H1 (cell line): ENCODE measurements around the gene SPI1. TPM values are rescaled to one million over a fixed set of nuclear protein-coding genes. Genes with fewer than 3 reads are reported as not detected.

Experiments
- CTCF ChIA-PET: fragments of 300-600 bp; sonication (Branson Sonifier 250); formaldehyde crosslinking; loops from one replicate; lab custom pipeline; 2021; ENCODE audit not compliant: partially characterized antibody; lab: Charles Lee
- POLR2A ChIA-PET: fragments of 300-600 bp; sonication (Branson Sonifier 250); formaldehyde crosslinking; loops from one replicate; lab custom pipeline; 2021; ENCODE audit warnings: inconsistent platforms; ENCODE audit not compliant: partially characterized antibody; lab: Charles Lee
- DNase-seq, 2 experiments: peaks; one replicate each; pipeline versions ENCODE4 v3.0.0 to v3.0.0-alpha.2; 2010 to 2022; ENCODE audit warnings: low spot score in 2 of 2, low read depth in 1 of 2, mixed read lengths in 1 of 2
- FAIRE-seq: peaks from 2 replicates; lab custom pipeline; 2011; peaks lifted over from hg19 to GRCh38; lab: Jason Lieb, UNC
- H2AFZ ChIP-seq: 2 replicates; pipeline ENCODE4 v1.8.1; 2012; ENCODE audit warnings: low read length, inconsistent platforms
- H2AK5ac ChIP-seq: 2 replicates; pipeline ENCODE4 v1.6.1; 2013; ENCODE audit warnings: low read depth, low read length
- H2BK120ac ChIP-seq: replicated peaks from 2 replicates; pipeline ENCODE3; 2013; ENCODE audit warnings: low read depth, low read length, inconsistent platforms
- H2BK12ac ChIP-seq: 2 replicates; pipeline ENCODE4 v1.6.1; 2013; ENCODE audit warnings: low read depth, low read length
- H2BK15ac ChIP-seq: 2 replicates; pipeline ENCODE4 v1.6.1; 2013; ENCODE audit warnings: low read length
- H2BK20ac ChIP-seq: 2 replicates; pipeline ENCODE4 v1.6.1; 2013; ENCODE audit warnings: low read length
- H2BK5ac ChIP-seq: 2 replicates; pipeline ENCODE4 v1.6.1; 2013; ENCODE audit warnings: low read depth, low read length
- H3K14ac ChIP-seq: 2 replicates; pipeline ENCODE4 v1.6.1; 2013; ENCODE audit warnings: inconsistent platforms; ENCODE audit not compliant: insufficient read length
- H3K18ac ChIP-seq: 2 replicates; pipeline ENCODE4 v1.6.1; 2013; ENCODE audit warnings: low read length; ENCODE audit errors: extremely low read depth
- H3K23ac ChIP-seq: 2 replicates; pipeline ENCODE4 v1.6.1; 2013; ENCODE audit warnings: inconsistent platforms; ENCODE audit not compliant: insufficient read length
- H3K23me2 ChIP-seq: 2 replicates; pipeline ENCODE4 v1.6.1; 2013; ENCODE audit warnings: low read depth, low read length
- H3K27ac ChIP-seq: 2 replicates; pipeline ENCODE4 v1.6.1; 2011; ENCODE audit warnings: low read depth, low read length, inconsistent platforms
- H3K27me3 ChIP-seq, 4 experiments: replicated peaks in 1 of 4; 1 replicate in 1 of 4; 2 replicates in 3 of 4; pipeline versions ENCODE4 v1.6.1 to v1.8.1; 2011 to 2013; ENCODE audit warnings: low read length in 3 of 4, mild to moderate bottlenecking in 3 of 4, inconsistent platforms in 2 of 4, mixed read lengths in 2 of 4, moderate library complexity in 1 of 4; ENCODE audit not compliant: control insufficient read depth in 3 of 4, insufficient read depth in 3 of 4; ENCODE audit errors: extremely low read depth in 1 of 4
- H3K36me3 ChIP-seq, 4 experiments: 2 replicates each; pipeline versions ENCODE4 v1.6.1 to v1.8.1; 2011 to 2013; ENCODE audit warnings: mild to moderate bottlenecking in 4 of 4, low read length in 3 of 4, moderate library complexity in 2 of 4, control low read depth in 1 of 4, inconsistent platforms in 1 of 4; ENCODE audit not compliant: insufficient read depth in 4 of 4, control insufficient read depth in 2 of 4
- H3K4ac ChIP-seq: replicated peaks from 2 replicates; pipeline ENCODE3; 2013; ENCODE audit warnings: low read length, low read depth, mixed read lengths, inconsistent platforms; ENCODE audit not compliant: insufficient read length
- H3K4me1 ChIP-seq, 4 experiments: replicated peaks in 1 of 4; 1 replicate in 1 of 4; 2 replicates in 3 of 4; pipeline versions ENCODE4 v1.6.1 to v1.8.1; 2011 to 2013; ENCODE audit warnings: low read length in 3 of 4, inconsistent platforms in 2 of 4, mixed read lengths in 1 of 4; ENCODE audit not compliant: insufficient read depth in 4 of 4, control insufficient read depth in 3 of 4
- H3K4me2 ChIP-seq, 2 experiments: 2 replicates each; pipeline versions ENCODE4 v1.6.1 to v1.8.1; 2011 to 2013; ENCODE audit warnings: low read depth in 2 of 2, low read length in 2 of 2, control low read depth in 1 of 2, inconsistent platforms in 1 of 2, mild to moderate bottlenecking in 1 of 2; ENCODE audit not compliant: insufficient read depth in 1 of 2
- H3K4me3 ChIP-seq, 4 experiments: fragments of 200-600, 300-600 bp in 1 of 4; sonication (generic), shearing (Covaris generic), sonication (Bioruptor Twin) in 1 of 4; 2 replicates each; pipeline versions ENCODE4 v1.5.1 to v1.8.1; 2011 to 2016; ENCODE audit warnings: low read length in 4 of 4, low read depth in 3 of 4, control low read depth in 2 of 4, inconsistent platforms in 2 of 4, mild to moderate bottlenecking in 2 of 4, mixed read lengths in 1 of 4, moderate library complexity in 1 of 4; ENCODE audit not compliant: insufficient read depth in 2 of 4; ENCODE audit errors: extremely low read depth in 1 of 4
- H3K56ac ChIP-seq: replicated peaks from 2 replicates; pipeline ENCODE3; 2013; ENCODE audit warnings: low read depth, mild to moderate bottlenecking, mixed read lengths, low read length, inconsistent platforms; ENCODE audit not compliant: insufficient read length
- H3K79me1 ChIP-seq: 2 replicates; pipeline ENCODE4 v1.6.1; 2013; ENCODE audit warnings: low read depth, low read length, control low read depth
- H3K79me2 ChIP-seq, 2 experiments: 2 replicates each; pipeline versions ENCODE4 v1.6.1 to v1.8.1; 2012 to 2013; ENCODE audit warnings: low read length in 2 of 2, mild to moderate bottlenecking in 2 of 2, inconsistent platforms in 1 of 2; ENCODE audit not compliant: insufficient read depth in 2 of 2, control insufficient read depth in 1 of 2
- H3K9ac ChIP-seq, 4 experiments: replicated peaks in 1 of 4; 1 replicate in 1 of 4; 2 replicates in 3 of 4; pipeline versions ENCODE4 v1.6.1 to v1.8.1; 2011 to 2013; ENCODE audit warnings: low read depth in 3 of 4, low read length in 3 of 4, control low read depth in 2 of 4, mild to moderate bottlenecking in 2 of 4, moderate library complexity in 2 of 4, inconsistent platforms in 1 of 4; ENCODE audit errors: extremely low read depth in 1 of 4
- H3K9me3 ChIP-seq, 2 experiments: 2 replicates each; pipeline versions ENCODE4 v1.6.1 to v1.8.1; 2012 to 2013; ENCODE audit warnings: mild to moderate bottlenecking in 2 of 2, moderate library complexity in 2 of 2, control low read depth in 1 of 2, inconsistent platforms in 1 of 2, low read depth in 1 of 2, low read length in 1 of 2, mixed read lengths in 1 of 2; ENCODE audit not compliant: insufficient read depth in 2 of 2
- H4K20me1 ChIP-seq, 2 experiments: replicated peaks in 1 of 2; 2 replicates each; pipeline versions ENCODE3 to v1.8.1; 2011 to 2013; ENCODE audit warnings: inconsistent platforms in 2 of 2, low read length in 2 of 2, mild to moderate bottlenecking in 1 of 2; ENCODE audit not compliant: insufficient read depth in 2 of 2, control insufficient read depth in 1 of 2
- H4K5ac ChIP-seq: 2 replicates; pipeline ENCODE4 v1.6.1; 2013; ENCODE audit warnings: low read length, low read depth, mixed read lengths, inconsistent platforms; ENCODE audit not compliant: insufficient read length
- H4K8ac ChIP-seq: 2 replicates; pipeline ENCODE4 v1.8.0; 2013; ENCODE audit warnings: mild to moderate bottlenecking, moderate library complexity, low read length, inconsistent platforms; ENCODE audit not compliant: insufficient read depth; ENCODE audit errors: extremely low read depth
- H4K91ac ChIP-seq: replicated peaks from 2 replicates; pipeline ENCODE3; 2013; ENCODE audit warnings: low read length, mixed read lengths, inconsistent platforms; ENCODE audit not compliant: insufficient read length
- EGR1 ChIP-seq: IDR thresholded peaks from 2 replicates; pipeline ENCODE4 v1.6.1; 2011; ENCODE audit warnings: low read depth, low read length, borderline replicate concordance
- FOSL1 ChIP-seq: IDR thresholded peaks from 2 replicates; pipeline ENCODE4 v1.6.1; 2011; ENCODE audit warnings: mild to moderate bottlenecking, low read depth, low read length, moderate library complexity; ENCODE audit not compliant: insufficient read depth
- JUN ChIP-seq: IDR thresholded peaks from 2 replicates; pipeline ENCODE4 v1.6.1; 2011; ENCODE audit warnings: low read depth, mild to moderate bottlenecking, improper control_type of control experiment, low read length
- KDM1A ChIP-seq: fragments of 200-600, 300-600 bp; sonication (generic); IDR thresholded peaks from 2 replicates; pipeline ENCODE4 v1.7.1; 2016; ENCODE audit warnings: mild to moderate bottlenecking, low read length, borderline replicate concordance
- NANOG ChIP-seq: IDR thresholded peaks from 2 replicates; pipeline ENCODE4 v1.6.1; 2011; ENCODE audit warnings: low read length, low read depth, mild to moderate bottlenecking, inconsistent platforms; ENCODE audit not compliant: insufficient read depth, poor library complexity, severe bottlenecking
- NRF1 ChIP-seq: IDR thresholded peaks from 2 replicates; pipeline ENCODE4 v1.6.1; 2011; ENCODE audit warnings: mild to moderate bottlenecking, low read depth, low read length, improper control_type of control experiment
- PHF8 ChIP-seq: fragments of 200-600 bp; sonication (generic); conservative IDR thresholded peaks from 2 replicates; pipeline ENCODE4 v1.7.1; 2012; ENCODE audit warnings: low read depth, mild to moderate bottlenecking, inconsistent platforms, low read length, moderate library complexity
- POU5F1 ChIP-seq: IDR thresholded peaks from 2 replicates; pipeline ENCODE4 v1.6.1; 2011; ENCODE audit warnings: low read depth, mild to moderate bottlenecking, low read length, moderate library complexity
- SAP30 ChIP-seq: fragments of 300-600 bp; sonication (generic); IDR thresholded peaks from 2 replicates; pipeline ENCODE4 v1.7.1; 2012; ENCODE audit warnings: low read length, moderate library complexity, mild to moderate bottlenecking, inconsistent platforms; ENCODE audit not compliant: insufficient read depth, insufficient replicate concordance
- SP4 ChIP-seq: IDR thresholded peaks from 2 replicates; pipeline ENCODE4 v1.6.1; 2012; ENCODE audit warnings: low read length, inconsistent platforms
- TAF7 ChIP-seq: optimal IDR thresholded peaks from 2 replicates; pipeline ENCODE3; 2011; ENCODE audit warnings: low read depth, mild to moderate bottlenecking, inconsistent platforms, low read length, moderate library complexity, borderline replicate concordance
- TEAD4 ChIP-seq: IDR thresholded peaks from 2 replicates; pipeline ENCODE4 v1.6.1; 2012; ENCODE audit warnings: low read depth, low read length, inconsistent platforms, mixed read lengths
- WGBS, 2 experiments: shearing (Covaris generic) in 1 of 2; methylation state at CpG; one replicate each; pipeline versions ENCODE4 v1.1.6 to v1.1.7; 2013 to 2015; ENCODE audit warnings: low lambda C conversion rate in 2 of 2, mixed read lengths in 2 of 2, inconsistent platforms in 1 of 2, low coverage in 1 of 2, missing lambda C conversion rate in 1 of 2; ENCODE audit not compliant: insufficient replicate concordance in 2 of 2, insufficient coverage in 1 of 2, insufficient read length in 1 of 2; ENCODE audit errors: extremely low coverage in 1 of 2, missing lambda C conversion rate in 1 of 2; 5-methylcytosine and 5-hydroxymethylcytosine counted together
- polyA plus RNA-seq, 7 experiments: library from polyadenylated mRNA; depleted of rRNA in 3 of 7; stranded (reverse) in 5 of 7; unstranded in 2 of 7; fragments of >200 nt in 5 of 7; fragments of 200-250 nt in 2 of 7; gene quantifications; 1 replicate in 5 of 7; 2 replicates in 1 of 7; 4 replicates in 1 of 7; pipeline versions ENCODE4 v1.2.1 to v1.2.3, GENCODE V29; 2011 to 2013; ENCODE audit warnings: missing spikeins in 2 of 7, mixed read lengths in 2 of 7
- total RNA-seq: library from RNA; stranded (reverse); fragmentation: NEBNext Ultra II Directional; extraction: Animal tissue kit (Norgen Biotek cat#: 25700); gene quantifications from 2 replicates; pipeline ENCODE4 v1.2.1, GENCODE V29; 2021

Gene SPI1
- total and polyA plus RNA-seq, 2 of the 8 experiments (the other 6 are each of a cell fraction or from before 2014, with no cell fraction given), result 0.12 TPM; not detected in 1

- WGBS, 2 experiments, result 89% methylated on average over 15 of the region's 15 CpGs; no CpG with 5 or more reads in 1 of the 2 experiments
- no peak for FAIRE-seq
- Histone ChIP-seq H2AFZ (0 out of 2 replicates have a peak overlapping the region, but pooled peaks have one; percentile 3), H3K27ac (no peak overlapping the region), H2BK20ac (no peak overlapping the region), H3K9ac (no peak overlapping the region), H3K4me2 (peak overlapping the region; percentile 44 to 60), H4K5ac (no peak overlapping the region), H4K20me1 (peaks cover 0 to 12% of the 10 kb centered on the region in 2 experiments), H2BK12ac (no peak overlapping the region), H2BK5ac (no peak overlapping the region), H3K23ac (no peak overlapping the region), H3K56ac (no peak overlapping the region), H2AK5ac (no peak overlapping the region), H2BK120ac (no peak overlapping the region), H3K79me2 (no peaks in the 10 kb centered on the region), H3K23me2 (peaks cover 16% of the 10 kb centered on the region), H3K27me3 (no peaks in the 10 kb centered on the region), H3K4me1 (peaks cover 0 to 12% (median 5%) of the 10 kb centered on the region in 4 experiments; a peak in 6 of 7 replicates), H3K36me3 (no peaks in the 10 kb centered on the region; a peak in 1 of 8 replicates), H3K79me1 (0 out of 2 replicates have a peak, but pooled peaks cover 2% of the 10 kb centered on the region), H3K4ac (no peak overlapping the region), H4K91ac (no peak overlapping the region), H3K18ac (no peak overlapping the region), H3K9me3 (peaks cover 0 to 5% of the 10 kb centered on the region in 2 experiments; a peak in 1 of 4 replicates), H2BK15ac (no peak overlapping the region), H4K8ac (no peak overlapping the region), H3K14ac (no peak overlapping the region), H3K4me3 (peak overlapping the region in 3 of 4 experiments; percentile 14 to 59 (median 21); a peak in 5 of 8 replicates)
- CTCF ChIA-PET, result interaction anchor here (0.8 to 2.6 kb wide), 27 partner anchors 8 to 201 kb away, joined by 3 to 32 read pairs (median 6); partner anchors contain the start of gene NR1H3
- POLR2A ChIA-PET, result interaction anchor here (0.8 to 1.6 kb wide), 3 partner anchors 21 to 83 kb away, joined by 3 read pairs; no protein-coding TSS in a partner anchor
- no peak for DNase-seq
- TF ChIP-seq FOSL1, result no peak
- TF ChIP-seq POU5F1, result no peak
- TF ChIP-seq TEAD4, result no peak
- TF ChIP-seq JUN, result no peak
- no peak for TF ChIP-seq NRF1
- TF ChIP-seq TAF7, result no peak
- no peak for TF ChIP-seq EGR1
- TF ChIP-seq NANOG, result no peak
- no peak for TF ChIP-seq SAP30
- no peak for TF ChIP-seq PHF8
- no peak for TF ChIP-seq SP4
- no peak for TF ChIP-seq KDM1A
Measured at GRCh38 chr11:47353978-47354774, 24.2 kb downstream of the SPI1 start.
